GM21717 (cell line): Measurements from ENCODE around the gene UNC45B.
"Not testable (repeated sequence)": the region's sequence is repeated elsewhere in the genome, so short reads cannot be mapped to it uniquely, and the experiment has no call there.

ENCODE experiments used
- ATAC-seq: cut with Tn5 transposase; IDR thresholded peaks from one replicate; pipeline ENCODE4 v1.9.1; 2021; ENCODE audit warnings: mild to moderate bottlenecking, moderate library complexity; ENCODE audit not compliant: unreplicated experiment

The UNC45B gene

GRCh38 chr17:35213412-35213940, 65.9 kb downstream of the UNC45B start:
- ATAC-seq = no peak

- no peak for ATAC-seq
Measured at GRCh38 chr17:35214192-35214591, 66.6 kb downstream of the UNC45B start.

GRCh38 chr17:35214631-35215273, 67.1 kb downstream of the UNC45B start:
- ATAC-seq = no peak

GRCh38 chr17:35217107-35217506, 69.5 kb downstream of the UNC45B start:
- ATAC-seq = no peak

GRCh38 chr17:35218915-35219314, 71.3 kb downstream of the UNC45B start:
- no peak for ATAC-seq

- no peak for ATAC-seq
Measured at GRCh38 chr17:35222452-35222851, 74.8 kb downstream of the UNC45B start.

GRCh38 chr17:35224436-35224835, 76.8 kb downstream of the UNC45B start:
- no peak for ATAC-seq

- no peak for ATAC-seq
Measured at GRCh38 chr17:35227546-35227945, 79.9 kb downstream of the UNC45B start.

- no peak for ATAC-seq
Measured at GRCh38 chr17:35229638-35230037, 82.0 kb downstream of the UNC45B start.

- ATAC-seq = not testable (repeated sequence)
Measured at GRCh38 chr17:35234315-35234714, 86.7 kb downstream of the UNC45B start.

- ATAC-seq = no peak
Measured at GRCh38 chr17:35235289-35235688, 87.7 kb downstream of the UNC45B start.

- ATAC-seq = no peak
Measured at GRCh38 chr17:35235917-35236316, 88.3 kb downstream of the UNC45B start.

- ATAC-seq = no peak
Measured at GRCh38 chr17:35236821-35237220, 89.2 kb downstream of the UNC45B start.

GRCh38 chr17:35238821-35239220, 91.2 kb downstream of the UNC45B start:
- no peak for ATAC-seq
